HL-60 (cell line): ENCODE results near the gene S100A16.

ENCODE experiments used
- CTCF ChIP-seq: IDR thresholded peaks from one replicate; pipeline ENCODE4 v1.5.1; 2011; ENCODE audit warnings: low read length, control low read depth, inconsistent platforms; ENCODE audit not compliant: insufficient read depth
- GABPA ChIP-seq: IDR thresholded peaks from 2 replicates; pipeline ENCODE4 v1.6.1; 2012; ENCODE audit warnings: low read depth
- POLR2AphosphoS5 ChIP-seq: IDR thresholded peaks from 2 replicates; pipeline ENCODE4 v1.6.1; 2012; ENCODE audit warnings: low read depth
- TF ChIP-seq, protein P1 (sequence below): IDR thresholded peaks from 2 replicates; pipeline ENCODE4 v1.6.1; 2012; ENCODE audit warnings: low read depth; ENCODE audit not compliant: insufficient replicate concordance

- TF ChIP-seq CTCF (no peak), POLR2AphosphoS5 (no peak), GABPA (no peak)
- TF ChIP-seq, protein P1, sequence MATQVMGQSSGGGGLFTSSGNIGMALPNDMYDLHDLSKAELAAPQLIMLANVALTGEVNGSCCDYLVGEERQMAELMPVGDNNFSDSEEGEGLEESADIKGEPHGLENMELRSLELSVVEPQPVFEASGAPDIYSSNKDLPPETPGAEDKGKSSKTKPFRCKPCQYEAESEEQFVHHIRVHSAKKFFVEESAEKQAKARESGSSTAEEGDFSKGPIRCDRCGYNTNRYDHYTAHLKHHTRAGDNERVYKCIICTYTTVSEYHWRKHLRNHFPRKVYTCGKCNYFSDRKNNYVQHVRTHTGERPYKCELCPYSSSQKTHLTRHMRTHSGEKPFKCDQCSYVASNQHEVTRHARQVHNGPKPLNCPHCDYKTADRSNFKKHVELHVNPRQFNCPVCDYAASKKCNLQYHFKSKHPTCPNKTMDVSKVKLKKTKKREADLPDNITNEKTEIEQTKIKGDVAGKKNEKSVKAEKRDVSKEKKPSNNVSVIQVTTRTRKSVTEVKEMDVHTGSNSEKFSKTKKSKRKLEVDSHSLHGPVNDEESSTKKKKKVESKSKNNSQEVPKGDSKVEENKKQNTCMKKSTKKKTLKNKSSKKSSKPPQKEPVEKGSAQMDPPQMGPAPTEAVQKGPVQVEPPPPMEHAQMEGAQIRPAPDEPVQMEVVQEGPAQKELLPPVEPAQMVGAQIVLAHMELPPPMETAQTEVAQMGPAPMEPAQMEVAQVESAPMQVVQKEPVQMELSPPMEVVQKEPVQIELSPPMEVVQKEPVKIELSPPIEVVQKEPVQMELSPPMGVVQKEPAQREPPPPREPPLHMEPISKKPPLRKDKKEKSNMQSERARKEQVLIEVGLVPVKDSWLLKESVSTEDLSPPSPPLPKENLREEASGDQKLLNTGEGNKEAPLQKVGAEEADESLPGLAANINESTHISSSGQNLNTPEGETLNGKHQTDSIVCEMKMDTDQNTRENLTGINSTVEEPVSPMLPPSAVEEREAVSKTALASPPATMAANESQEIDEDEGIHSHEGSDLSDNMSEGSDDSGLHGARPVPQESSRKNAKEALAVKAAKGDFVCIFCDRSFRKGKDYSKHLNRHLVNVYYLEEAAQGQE = no peak
Observed at GRCh38 chr1:153659656-153660055, 46.7 kb upstream of the S100A16 start.
